ENCODE measurements around the gene MYO6. TPM values are rescaled to one million over a fixed set of nuclear protein-coding genes. Genes with fewer than 3 reads are reported as not detected.
"Not testable (repeated sequence)": the region's sequence is repeated elsewhere in the genome, so short reads cannot be mapped to it uniquely, and the experiment has no call there.

Gene MYO6
- total RNA-seq, 4 donors from 2014 or later = 26.1 to 38.0 (median 34.8) TPM

- H3K4me3 ChIP-seq (ENCODE audit: low read depth, poor library complexity, severe bottlenecking) = no peak overlapping the region
- WGBS, 2 donors = 44 to 69% methylated on average over 2 of the region's 2 CpGs
- TF ChIP-seq, protein P1, sequence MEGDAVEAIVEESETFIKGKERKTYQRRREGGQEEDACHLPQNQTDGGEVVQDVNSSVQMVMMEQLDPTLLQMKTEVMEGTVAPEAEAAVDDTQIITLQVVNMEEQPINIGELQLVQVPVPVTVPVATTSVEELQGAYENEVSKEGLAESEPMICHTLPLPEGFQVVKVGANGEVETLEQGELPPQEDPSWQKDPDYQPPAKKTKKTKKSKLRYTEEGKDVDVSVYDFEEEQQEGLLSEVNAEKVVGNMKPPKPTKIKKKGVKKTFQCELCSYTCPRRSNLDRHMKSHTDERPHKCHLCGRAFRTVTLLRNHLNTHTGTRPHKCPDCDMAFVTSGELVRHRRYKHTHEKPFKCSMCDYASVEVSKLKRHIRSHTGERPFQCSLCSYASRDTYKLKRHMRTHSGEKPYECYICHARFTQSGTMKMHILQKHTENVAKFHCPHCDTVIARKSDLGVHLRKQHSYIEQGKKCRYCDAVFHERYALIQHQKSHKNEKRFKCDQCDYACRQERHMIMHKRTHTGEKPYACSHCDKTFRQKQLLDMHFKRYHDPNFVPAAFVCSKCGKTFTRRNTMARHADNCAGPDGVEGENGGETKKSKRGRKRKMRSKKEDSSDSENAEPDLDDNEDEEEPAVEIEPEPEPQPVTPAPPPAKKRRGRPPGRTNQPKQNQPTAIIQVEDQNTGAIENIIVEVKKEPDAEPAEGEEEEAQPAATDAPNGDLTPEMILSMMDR (IDR thresholded peaks at IDR 0.05) = no peak
- no peak for TF ChIP-seq POLR2A (IDR thresholded peaks at IDR 0.05)
- intact Hi-C loops (cut with DNase I; ENCODE audit: low total_unique reads) = no loop called here
- no peak for DNase-seq (ENCODE audit: low spot score in 2 of 2)
Measured at GRCh38 chr6:75882734-75883133, 133.7 kb downstream of the MYO6 start.

DNA sequence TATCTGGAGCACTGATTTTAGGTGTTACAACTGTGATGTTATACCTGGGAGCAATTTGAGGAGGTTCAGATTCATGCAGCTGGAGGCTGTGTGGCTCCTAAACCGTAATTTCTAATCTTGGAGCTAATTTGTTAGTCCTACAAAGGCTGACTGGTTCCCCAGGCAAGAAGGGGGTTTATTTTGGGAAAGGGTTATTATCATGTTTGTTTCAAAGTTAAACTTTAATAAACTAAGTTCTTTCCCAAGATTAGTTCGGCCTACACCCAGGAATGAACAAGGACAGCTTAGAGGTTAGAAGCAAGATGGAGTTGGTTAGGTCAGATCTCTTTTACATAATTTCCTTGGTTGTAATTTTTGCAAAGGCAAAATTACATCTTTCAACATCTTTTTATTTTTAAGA, 135.8 kb downstream of the MYO6 start:
- WGBS, 2 donors = 92 to 96% methylated on average over 2 of the region's 2 CpGs

GRCh38 chr6:75892384-75892783, 143.3 kb downstream of the MYO6 start:
- intact Hi-C loops (cut with DNase I; ENCODE audit: low total_unique reads) = no loop called here
- no peak for DNase-seq (ENCODE audit: low spot score in 2 of 2)
- H3K4me3 ChIP-seq (ENCODE audit: low read depth, poor library complexity, severe bottlenecking) = no peak overlapping the region
- 95 to 96% methylated on average over 8 of the region's 8 CpGs for WGBS, 2 donors
- TF ChIP-seq POLR2A (IDR thresholded peaks at IDR 0.05) = no peak
- TF ChIP-seq, protein P1 (IDR thresholded peaks at IDR 0.05) = no peak

More for the DNA sequence above, 135.8 kb downstream of the MYO6 start:
- no peak for DNase-seq (ENCODE audit: low spot score in 2 of 2)
- TF ChIP-seq POLR2A (IDR thresholded peaks at IDR 0.05) = no peak
- TF ChIP-seq, protein P1 (IDR thresholded peaks at IDR 0.05) = no peak
- intact Hi-C loops (cut with DNase I; ENCODE audit: low total_unique reads) = no loop called here
- H3K4me3 ChIP-seq (ENCODE audit: low read depth, poor library complexity, severe bottlenecking) = no peak overlapping the region

GRCh38 chr6:75893058-75893775, 144.2 kb downstream of the MYO6 start:
- 26 to 27% methylated on average over 5 of the region's 5 CpGs for WGBS, 2 donors
- intact Hi-C loops (cut with DNase I; ENCODE audit: low total_unique reads) = no loop called here
- no peak overlapping the region for H3K4me3 ChIP-seq (ENCODE audit: low read depth, poor library complexity, severe bottlenecking)
- DNase-seq (ENCODE audit: low spot score in 2 of 2) = no peak
- TF ChIP-seq POLR2A (IDR thresholded peaks at IDR 0.05) = no peak
- TF ChIP-seq, protein P1 (IDR thresholded peaks at IDR 0.05) = no peak

GRCh38 chr6:75893776-75894152, 144.7 kb downstream of the MYO6 start:
- TF ChIP-seq POLR2A (IDR thresholded peaks at IDR 0.05) = no peak
- TF ChIP-seq, protein P1 (IDR thresholded peaks at IDR 0.05) = no peak
- no peak overlapping the region for H3K4me3 ChIP-seq (ENCODE audit: low read depth, poor library complexity, severe bottlenecking)
- DNase-seq (ENCODE audit: low spot score in 2 of 2) = no peak
- intact Hi-C loops (cut with DNase I; ENCODE audit: low total_unique reads) = no loop called here
- 81 to 89% methylated on average over 2 of the region's 2 CpGs for whole genome bisulfite sequencing, 2 donors

GRCh38 chr6:75896526-75896925, 147.5 kb downstream of the MYO6 start:
- DNase-seq (ENCODE audit: low spot score in 2 of 2) = no peak
- intact Hi-C loops (cut with DNase I; ENCODE audit: low total_unique reads) = no loop called here
- WGBS, 2 donors = 92 to 93% methylated on average over 3 of the region's 3 CpGs
- no peak for TF ChIP-seq POLR2A (IDR thresholded peaks at IDR 0.05)
- TF ChIP-seq, protein P1 (IDR thresholded peaks at IDR 0.05) = no peak
- no peak overlapping the region for H3K4me3 ChIP-seq (ENCODE audit: low read depth, poor library complexity, severe bottlenecking)

DNA sequence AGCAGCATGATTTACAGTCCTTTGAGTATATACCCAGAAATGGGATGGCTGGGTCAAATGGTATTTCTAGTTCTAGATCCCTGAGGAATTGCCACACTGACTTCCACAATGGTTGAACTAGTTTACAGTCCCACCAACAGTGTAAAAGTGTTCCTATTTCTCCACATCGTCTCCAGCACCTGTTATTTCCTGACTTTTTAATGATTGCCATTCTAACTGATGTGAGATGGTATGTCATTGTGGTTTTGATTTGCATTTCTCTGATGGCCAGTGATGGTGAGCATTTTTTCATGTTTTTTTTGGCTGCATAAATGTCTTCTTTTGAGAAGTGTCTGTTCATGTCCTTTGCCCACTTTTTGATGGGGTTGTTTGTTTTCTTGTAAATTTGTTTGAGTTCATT, 151.2 kb downstream of the MYO6 start:
- 91 to 96% methylated on average over 1 of the region's 1 CpG for WGBS, 2 donors
- intact Hi-C loops (cut with DNase I; ENCODE audit: low total_unique reads); DNase-seq (ENCODE audit: low spot score in 2 of 2); H3K4me3 ChIP-seq (ENCODE audit: low read depth, poor library complexity, severe bottlenecking): not testable (repeated sequence)

DNA sequence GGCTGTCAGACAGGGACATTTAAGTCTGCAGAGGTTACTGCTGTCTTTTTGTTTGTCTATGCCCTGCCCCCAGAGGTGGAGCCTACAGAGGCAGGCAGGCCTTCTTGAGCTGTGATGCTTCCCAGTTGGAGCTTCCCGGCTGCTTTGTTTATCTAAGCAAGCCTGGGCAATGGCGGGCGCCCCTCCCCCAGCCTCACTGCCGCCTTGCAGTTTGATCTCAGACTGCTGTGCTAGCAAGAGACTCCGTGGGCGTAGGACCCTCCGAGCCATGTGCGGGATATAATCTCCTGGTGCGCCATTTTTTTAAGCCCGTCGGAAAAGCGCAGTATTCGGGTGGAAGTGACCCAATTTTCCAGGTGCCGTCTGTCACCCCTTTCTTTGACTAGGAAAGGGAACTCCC, 156.1 kb downstream of the MYO6 start:
- intact Hi-C loops (cut with DNase I; ENCODE audit: low total_unique reads); H3K4me3 ChIP-seq (ENCODE audit: low read depth, poor library complexity, severe bottlenecking); DNase-seq (ENCODE audit: low spot score in 2 of 2): not testable (repeated sequence)
- WGBS, 2 donors = 96 to 97% methylated on average over 14 of the region's 14 CpGs

Data from lower leg skin (tissue), 4 donors.